HepG2 (cell line): ENCODE results near the gene APEX1. TPM values are rescaled to one million over a fixed set of nuclear protein-coding genes. Genes with fewer than 3 reads are reported as not detected.

ENCODE experiments used
- BORCS8-MEF2B ChIP-seq: sonication (generic); formaldehyde crosslinking; IDR thresholded peaks from 2 replicates; pipeline ENCODE4 v1.8.0; 2022; ENCODE audit warnings: mild to moderate bottlenecking, missing genetic modification reagents
- CREB1 ChIP-seq, 2 experiments: fragments of 450-650 bp in 1 of 2; IDR thresholded peaks; 2 replicates each; pipeline ENCODE4 v1.6.1; 2016 to 2017; ENCODE audit warnings: control low read depth in 1 of 2, mild to moderate bottlenecking in 1 of 2, missing compliant biosample characterization in 1 of 2, missing genetic modification characterization in 1 of 2
- FOXC1 ChIP-seq: sonication (generic); formaldehyde crosslinking; IDR thresholded peaks from 2 replicates; pipeline ENCODE4 v1.8.0; 2022; ENCODE audit warnings: mild to moderate bottlenecking, missing genetic modification reagents, borderline replicate concordance
- HNRNPL ChIP-seq: fragments of 200-400 bp; formaldehyde crosslinking; IDR thresholded peaks from 2 replicates; pipeline ENCODE4 v1.6.1; 2017; ENCODE audit warnings: mild to moderate bottlenecking, low read depth, low read length
- IKZF4 ChIP-seq: sonication (generic); formaldehyde crosslinking; IDR thresholded peaks from 2 replicates; pipeline ENCODE4 v1.5.1; 2020; ENCODE audit warnings: borderline replicate concordance, mild to moderate bottlenecking, low read depth, missing genetic modification reagents; ENCODE audit errors: not compliant biosample characterization
- MTF2 ChIP-seq: sonication (generic); formaldehyde crosslinking; IDR thresholded peaks from 2 replicates; pipeline ENCODE4 v1.5.0; 2020; ENCODE audit warnings: missing genetic modification reagents, borderline replicate concordance
- NR3C1 ChIP-seq: sonication (generic); formaldehyde crosslinking; IDR thresholded peaks from 2 replicates; pipeline ENCODE4 v1.4.0; 2020; ENCODE audit warnings: missing genetic modification reagents
- PLSCR1 ChIP-seq: sonication (generic); formaldehyde crosslinking; IDR thresholded peaks from 2 replicates; pipeline ENCODE4 v1.5.0; 2020; ENCODE audit warnings: missing genetic modification reagents, mild to moderate bottlenecking, borderline replicate concordance
- SP4 ChIP-seq: sonication (generic); formaldehyde crosslinking; IDR thresholded peaks from 2 replicates; pipeline ENCODE4 v1.8.1; 2023; ENCODE audit warnings: mild to moderate bottlenecking, missing genetic modification reagents
- ZBTB21 ChIP-seq: sonication (generic); formaldehyde crosslinking; IDR thresholded peaks from 2 replicates; pipeline ENCODE4 v1.4.0; 2020; ENCODE audit warnings: missing genetic modification reagents
- ZBTB3 ChIP-seq: sonication (generic); formaldehyde crosslinking; IDR thresholded peaks from 2 replicates; pipeline ENCODE4 v1.4.0; 2020; ENCODE audit warnings: low read depth, mild to moderate bottlenecking, moderate library complexity, missing genetic modification reagents, borderline replicate concordance
- ZKSCAN1 ChIP-seq: fragments of 150-350 bp; IDR thresholded peaks from 2 replicates; pipeline ENCODE4 v1.6.1; 2014; ENCODE audit warnings: low read length
- ZNF251 ChIP-seq: sonication (generic); formaldehyde crosslinking; IDR thresholded peaks from 2 replicates; pipeline ENCODE4 v1.9.0; 2021; ENCODE audit warnings: mild to moderate bottlenecking, missing genetic modification reagents
- ZNF350 ChIP-seq: sonication (generic); formaldehyde crosslinking; IDR thresholded peaks from 2 replicates; pipeline ENCODE4 v1.4.0; 2020; ENCODE audit warnings: mild to moderate bottlenecking, low read depth, missing genetic modification reagents, borderline replicate concordance
- ZNF382 ChIP-seq: sonication (generic); formaldehyde crosslinking; IDR thresholded peaks from 2 replicates; pipeline ENCODE4 v1.5.0; 2020; ENCODE audit warnings: missing genetic modification reagents, mild to moderate bottlenecking, borderline replicate concordance
- ZNF503 ChIP-seq: sonication (generic); formaldehyde crosslinking; IDR thresholded peaks from 2 replicates; pipeline ENCODE4 v1.4.0; 2020; ENCODE audit warnings: missing genetic modification reagents
- ZNF572 ChIP-seq: sonication (generic); formaldehyde crosslinking; IDR thresholded peaks from 2 replicates; pipeline ENCODE4 v1.5.1; 2020; ENCODE audit warnings: mild to moderate bottlenecking, missing genetic modification reagents
- ZNF720 ChIP-seq: sonication (generic); formaldehyde crosslinking; IDR thresholded peaks from 2 replicates; pipeline ENCODE4 v1.4.0; 2020; ENCODE audit warnings: missing genetic modification reagents
- ZNF781 ChIP-seq: sonication (generic); formaldehyde crosslinking; IDR thresholded peaks from 2 replicates; pipeline ENCODE4 v1.5.1; 2020; ENCODE audit warnings: borderline replicate concordance, mild to moderate bottlenecking, missing genetic modification reagents; ENCODE audit errors: not compliant biosample characterization
- polyA plus RNA-seq, 8 experiments: library from polyadenylated mRNA; depleted of rRNA in 3 of 8; stranded (reverse) in 7 of 8; unstranded in 1 of 8; fragments of >200 nt; fragmentation: Illumina TruSeq in 4 of 8; extraction: Trizol in 4 of 8; gene quantifications; 2 replicates each; pipeline versions ENCODE4 v1.2.1 to v1.2.3, GENCODE V29; 2011 to 2016; ENCODE audit warnings: low read depth in 4 of 8, missing spikeins in 1 of 8, mixed read lengths in 1 of 8; ENCODE audit not compliant: insufficient read depth in 1 of 8
- total RNA-seq, 5 experiments: library from RNA; depleted of rRNA; stranded (reverse); fragments of >200 nt; fragmentation: Illumina TruSeq; extraction: Trizol; gene quantifications; 2 replicates each; pipeline ENCODE4 v1.2.3, GENCODE V29; 2016; ENCODE audit warnings: low read depth in 1 of 5
- TF ChIP-seq, protein P1 (sequence below): sonication (generic); formaldehyde crosslinking; IDR thresholded peaks from 2 replicates; pipeline ENCODE4 v1.5.0; 2020; ENCODE audit warnings: mild to moderate bottlenecking, missing genetic modification reagents
- TF ChIP-seq, protein P2 (sequence below): sonication (generic); formaldehyde crosslinking; conservative IDR thresholded peaks from 2 replicates; pipeline ENCODE4 v1.8.0; 2022; ENCODE audit warnings: low read depth, missing genetic modification reagents

The APEX1 gene
- total and polyA plus RNA-seq, 2 of the 13 experiments (the other 11 are each of a cell fraction or from before 2014, with no cell fraction given), result 171 to 405 TPM

DNA sequence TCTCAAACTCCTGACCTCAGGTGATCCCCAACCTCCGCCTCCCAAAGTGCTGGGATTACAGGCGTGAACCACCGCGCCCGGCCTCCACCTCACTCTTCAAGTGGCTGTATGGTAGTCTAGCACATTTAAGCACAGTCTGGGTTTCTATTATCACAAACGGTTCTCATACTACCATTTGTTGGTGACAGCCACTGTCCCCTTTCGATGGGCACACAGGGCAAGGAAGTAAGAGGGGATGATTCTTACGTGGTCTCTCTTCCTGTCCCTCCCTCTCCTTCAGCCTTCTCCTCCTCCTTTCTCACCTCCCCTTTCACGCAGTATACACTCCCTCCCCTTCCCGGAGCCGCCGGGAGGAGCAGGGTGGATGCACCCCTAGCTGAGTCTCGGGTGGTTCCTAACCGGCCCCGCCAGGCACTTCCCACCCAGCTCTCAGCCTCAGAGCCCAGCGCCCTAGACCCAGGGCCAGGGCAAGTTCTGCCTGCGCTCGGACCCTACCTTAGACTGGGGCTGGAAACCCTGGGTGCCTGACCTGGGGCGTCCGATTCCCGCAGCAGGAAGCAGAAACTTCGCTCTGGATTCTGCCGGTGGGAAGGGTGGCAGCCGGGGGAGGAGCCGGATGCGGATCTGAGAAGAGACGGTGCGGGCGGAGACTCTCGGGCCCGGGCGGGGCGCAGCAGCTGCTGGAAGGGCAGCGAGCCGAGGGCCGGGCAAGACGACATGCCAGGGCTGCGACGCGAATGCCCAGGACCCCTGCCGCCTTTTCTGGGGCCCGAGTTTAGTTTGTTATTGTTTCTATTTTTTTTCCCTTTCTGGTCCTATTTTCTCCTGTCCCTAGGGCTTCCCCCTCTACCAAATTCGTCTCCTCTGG is 41.9 kb upstream of the APEX1 start, which contains the start of gene TEP1 (continued):
- TF ChIP-seq, protein P1, sequence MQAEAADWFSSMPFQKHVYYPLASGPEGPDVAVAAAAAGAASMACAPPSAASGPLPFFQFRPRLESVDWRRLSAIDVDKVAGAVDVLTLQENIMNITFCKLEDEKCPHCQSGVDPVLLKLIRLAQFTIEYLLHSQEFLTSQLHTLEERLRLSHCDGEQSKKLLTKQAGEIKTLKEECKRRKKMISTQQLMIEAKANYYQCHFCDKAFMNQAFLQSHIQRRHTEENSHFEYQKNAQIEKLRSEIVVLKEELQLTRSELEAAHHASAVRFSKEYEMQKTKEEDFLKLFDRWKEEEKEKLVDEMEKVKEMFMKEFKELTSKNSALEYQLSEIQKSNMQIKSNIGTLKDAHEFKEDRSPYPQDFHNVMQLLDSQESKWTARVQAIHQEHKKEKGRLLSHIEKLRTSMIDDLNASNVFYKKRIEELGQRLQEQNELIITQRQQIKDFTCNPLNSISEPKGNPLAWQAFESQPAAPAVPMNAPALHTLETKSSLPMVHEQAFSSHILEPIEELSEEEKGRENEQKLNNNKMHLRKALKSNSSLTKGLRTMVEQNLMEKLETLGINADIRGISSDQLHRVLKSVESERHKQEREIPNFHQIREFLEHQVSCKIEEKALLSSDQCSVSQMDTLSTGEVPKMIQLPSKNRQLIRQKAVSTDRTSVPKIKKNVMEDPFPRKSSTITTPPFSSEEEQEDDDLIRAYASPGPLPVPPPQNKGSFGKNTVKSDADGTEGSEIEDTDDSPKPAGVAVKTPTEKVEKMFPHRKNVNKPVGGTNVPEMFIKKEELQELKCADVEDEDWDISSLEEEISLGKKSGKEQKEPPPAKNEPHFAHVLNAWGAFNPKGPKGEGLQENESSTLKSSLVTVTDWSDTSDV (CRISPR knock-in tag), result no peak
- TF ChIP-seq NR3C1 (CRISPR knock-in tag) (no peak), ZNF720 (no peak), FOXC1 (0 out of 2 replicates have a peak, but pooled peaks have one; percentile 29), HNRNPL (peak; percentile 97), CREB1 (IDR thresholded peaks at IDR 0.05) (no peak), CREB1 (CRISPR knock-in tag; IDR thresholded peaks at IDR 0.05) (no peak), ZBTB21 (CRISPR knock-in tag) (no peak), ZNF251 (CRISPR knock-in tag) (no peak; the same call in 1 of the 2 replicates), ZNF781 (CRISPR knock-in tag) (peak; percentile 68), IKZF4 (CRISPR knock-in tag) (peak; percentile 40), PLSCR1 (CRISPR knock-in tag) (no peak), MTF2 (CRISPR knock-in tag) (0 out of 2 replicates have a peak, but pooled peaks have one; percentile 21), ZNF572 (CRISPR knock-in tag) (no peak), BORCS8-MEF2B (CRISPR knock-in tag) (peak; percentile 70; the same call in 1 of the 2 replicates), ZNF382 (CRISPR knock-in tag) (no peak), ZKSCAN1 (no peak), SP4 (no peak; the same call in 1 of the 2 replicates), ZNF503 (CRISPR knock-in tag) (peak; percentile 80), ZBTB3 (CRISPR knock-in tag) (peak; percentile 74; the same call in 1 of the 2 replicates), ZNF350 (CRISPR knock-in tag) (peak; percentile 75; the same call in 1 of the 2 replicates)
- TF ChIP-seq, protein P2, sequence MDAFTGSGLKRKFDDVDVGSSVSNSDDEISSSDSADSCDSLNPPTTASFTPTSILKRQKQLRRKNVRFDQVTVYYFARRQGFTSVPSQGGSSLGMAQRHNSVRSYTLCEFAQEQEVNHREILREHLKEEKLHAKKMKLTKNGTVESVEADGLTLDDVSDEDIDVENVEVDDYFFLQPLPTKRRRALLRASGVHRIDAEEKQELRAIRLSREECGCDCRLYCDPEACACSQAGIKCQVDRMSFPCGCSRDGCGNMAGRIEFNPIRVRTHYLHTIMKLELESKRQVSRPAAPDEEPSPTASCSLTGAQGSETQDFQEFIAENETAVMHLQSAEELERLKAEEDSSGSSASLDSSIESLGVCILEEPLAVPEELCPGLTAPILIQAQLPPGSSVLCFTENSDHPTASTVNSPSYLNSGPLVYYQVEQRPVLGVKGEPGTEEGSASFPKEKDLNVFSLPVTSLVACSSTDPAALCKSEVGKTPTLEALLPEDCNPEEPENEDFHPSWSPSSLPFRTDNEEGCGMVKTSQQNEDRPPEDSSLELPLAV (CRISPR knock-in tag), result no peak
